Heart left ventricle (tissue), 16 donors: Measurements from ENCODE around the gene ATP2A1. TPM values are rescaled to one million over a fixed set of nuclear protein-coding genes. Genes with fewer than 3 reads are reported as not detected.
"Not testable (repeated sequence)": the region's sequence is repeated elsewhere in the genome, so short reads cannot be mapped to it uniquely, and the experiment has no call there.

ENCODE experiments used
- ATAC-seq, 4 donors: fragments of 200-7000 bp; cut with Tn5 transposase; one replicate each; pipeline ENCODE4 v1.9.1; 2020 to 2022; ENCODE audit warnings: moderate library complexity in 4 of 4, mild to moderate bottlenecking in 3 of 4, moderate number of reproducible peaks in 1 of 4
- DNase-seq, 5 donors: peaks; one replicate each; pipeline ENCODE4 v3.0.0-alpha.2; 2020
- H3K27ac ChIP-seq, 12 donors: fragments of 200-600 bp; sonication (generic) in 4 of 12; one replicate each; pipeline versions ENCODE4 v1.5.0 to v1.8.0; 2016 to 2022; ENCODE audit warnings: mild to moderate bottlenecking in 2 of 12
- H3K27me3 ChIP-seq, 9 donors: fragments of 200-600 bp; sonication (generic) in 2 of 9; one replicate each; pipeline versions ENCODE4 v1.5.1 to v1.8.0; 2016 to 2022; ENCODE audit warnings: mild to moderate bottlenecking in 3 of 9
- H3K36me3 ChIP-seq, 9 donors: fragments of 200-600 bp; sonication (generic) in 2 of 9; one replicate each; pipeline versions ENCODE4 v1.5.0 to v1.8.0; 2018 to 2022; ENCODE audit warnings: mild to moderate bottlenecking in 2 of 9
- H3K4me1 ChIP-seq, 12 donors: fragments of 200-600 bp; sonication (generic) in 4 of 12; one replicate each; pipeline versions ENCODE4 v1.5.0 to v1.8.0; 2016 to 2022; ENCODE audit warnings: mild to moderate bottlenecking in 3 of 12
- H3K4me3 ChIP-seq, 12 donors: fragments of 200-600 bp; sonication (generic) in 4 of 12; one replicate each; pipeline versions ENCODE4 v1.5.0 to v1.8.0; 2017 to 2022; ENCODE audit warnings: mild to moderate bottlenecking in 9 of 12, moderate library complexity in 4 of 12
- H3K9me3 ChIP-seq, 12 donors: fragments of 200-600 bp; sonication (generic) in 4 of 12; one replicate each; pipeline versions ENCODE4 v1.5.0 to v1.8.0; 2016 to 2022; ENCODE audit warnings: mild to moderate bottlenecking in 1 of 12
- POLR2A ChIP-seq, 2 donors: fragments of 450-650 bp; IDR thresholded peaks; one replicate each; pipeline ENCODE4 v1.6.1; 2017; ENCODE audit warnings: antibody characterized with exemption in 2 of 2, mild to moderate bottlenecking in 2 of 2, moderate library complexity in 2 of 2
- WGBS, 4 donors: extraction: QIAGEN DNeasy Blood & Tissue Kit in 2 of 4; methylation state at CpG; one replicate each; pipeline versions ENCODE4 v1.1.5 to v1.1.7; 2013 to 2018; 5-methylcytosine and 5-hydroxymethylcytosine counted together
- intact Hi-C, 10 donors: fragments of 100-400 bp; cut with DNase I; formaldehyde crosslinking; loops; one replicate each; pipeline versions ENCODE4 v1.11.1 to v1.14.2; 2022
- polyA plus RNA-seq, 2 donors: library from polyadenylated mRNA; stranded (reverse); fragments of 200-250 nt; gene quantifications; one replicate each; pipeline ENCODE4 v1.2.3, GENCODE V29; 2013
- total RNA-seq, 9 donors: library from RNA; depleted of rRNA in 2 of 9; stranded (reverse); fragments of >200 nt in 2 of 9; fragmentation: NEBNext Ultra II Directional in 3 of 9; extraction: Animal tissue kit (Norgen Biotek cat#: 25700) in 3 of 9; gene quantifications; one replicate each; pipeline versions ENCODE4 v1.1.0 to v1.2.4, GENCODE V29; 2016 to 2023
- TF ChIP-seq, protein P1 (sequence below), 12 donors: fragments of 200-600 bp; sonication (generic) in 4 of 12; IDR thresholded peaks; one replicate each; pipeline versions ENCODE4 v1.5.0 to v1.8.0; 2018 to 2022; ENCODE audit warnings: antibody characterized with exemption in 12 of 12, mild to moderate bottlenecking in 5 of 12
- donor health status: ischemic (EF 13 %, LVEDD 7.1; RV severe dilation, severe dysfunction).
- donor health status: healthy with polysubstance abuse.
- donor health status: DM: no; HTN: yes; CAD: no.
- donor health status: DM: no; HTN: no; CAD: no.
- donor health status: ischemic (EF 25% LVEDD 6.9; RV normal size, moderate dysfunction).
- donor health status: ischemic (EF 25% LVEDD 5.7; RV mildly dilated, moderate dysfunction).
- donor health status: healthy.
- donor health status: DM: yes; HTN: yes; CAD: no.
- donor health status: ischemic (EF 35%, LVEDD 5.7; RV mildly dilated, moderate dysfunction).
- donor health status: nonischemic (EF 11% LVEDD 7.7; RV severe dilation, severe dysfunction).
- donor health status: DM: yes; HTN: yes; CAD: no.
- donor health status: PGD.
- donor health status: ischemic (EF 29% LVEDD 5.4; RV normal size, mild dysfunction).
- donor health status: nonischemic (EF 23%, LVEDD 6.1; RV moderate dilation, normal function).

ATP2A1 gene
- total and polyA plus RNA-seq, 11 donors = 0.06 to 0.63 (median 0.39) TPM; not detected in 4

DNA sequence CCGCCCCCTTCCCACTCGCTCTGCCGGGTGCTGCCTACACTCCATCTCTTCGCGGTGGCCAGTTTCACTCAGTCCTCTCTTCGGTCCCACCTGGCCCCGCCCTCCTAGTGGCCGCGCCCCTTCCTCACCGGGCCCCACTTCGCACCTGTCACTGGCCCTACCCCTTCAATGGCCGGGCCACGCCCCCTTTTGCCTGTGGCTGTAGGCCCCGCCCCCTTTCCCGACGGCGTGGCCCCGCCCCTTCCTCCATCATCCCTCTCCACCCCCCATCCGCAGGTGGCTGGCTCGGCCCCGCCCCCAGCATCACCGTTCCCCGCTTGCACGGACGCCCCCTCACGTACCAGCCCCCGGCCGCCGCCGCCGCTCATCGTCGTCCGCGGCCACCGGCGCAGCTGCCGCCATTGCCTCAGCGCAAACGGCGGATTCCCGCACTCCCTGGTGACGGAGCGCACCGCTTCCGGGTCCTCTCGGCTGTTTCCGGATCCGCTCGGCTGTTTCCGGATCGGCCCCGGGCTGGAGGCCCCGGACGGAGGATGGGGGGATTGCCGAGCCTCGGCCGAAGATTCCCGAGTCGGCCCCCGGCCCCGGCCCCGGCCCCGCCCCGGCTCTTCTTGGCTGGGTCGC lies 46.6 kb downstream of the ATP2A1 start, which contains the start of gene RABEP2:
Gene RABEP2, minus strand, starts transcription at position 477 of the 624 bp plus-strand sequence. Its CDS starts 75 bp downstream, at position 402.
- intact Hi-C loops = loop anchor here in 7 of 10 donors (1.0 to 10.0 kb wide), 10 partner anchors 20 to 103 kb away; partner anchors contain the start of genes SH2B1 (in 4 of the 7), ATP2A1 (in 1 of the 7), ATXN2L (in 1 of the 7) and NFATC2IP (in 1 of the 7)
- DNase-seq = peak; percentile 93 to 98 (median 93)
- Histone ChIP-seq H3K4me3 (peak within 1 kb of the TSS; percentile 62 to 95 (median 83)), H3K36me3 (peaks cover 0 to 26% (median 8%) of the 10 kb centered on the region in 9 donors), H3K9me3 (no peaks in the 10 kb centered on the region), H3K27ac (peak within 1 kb of the TSS; percentile 87 to 100 (median 99)), H3K4me1 (peaks cover 0 to 14% (median 8%) of the 10 kb centered on the region in 12 donors), H3K27me3 (no peaks in the 10 kb centered on the region)
- peak; percentile 84 to 94 (median 94) for ATAC-seq
- WGBS, 4 donors = 1 to 4% (median 1%) methylated on average over 26 to 66 of the region's 66 CpGs
- TF ChIP-seq, protein P1, sequence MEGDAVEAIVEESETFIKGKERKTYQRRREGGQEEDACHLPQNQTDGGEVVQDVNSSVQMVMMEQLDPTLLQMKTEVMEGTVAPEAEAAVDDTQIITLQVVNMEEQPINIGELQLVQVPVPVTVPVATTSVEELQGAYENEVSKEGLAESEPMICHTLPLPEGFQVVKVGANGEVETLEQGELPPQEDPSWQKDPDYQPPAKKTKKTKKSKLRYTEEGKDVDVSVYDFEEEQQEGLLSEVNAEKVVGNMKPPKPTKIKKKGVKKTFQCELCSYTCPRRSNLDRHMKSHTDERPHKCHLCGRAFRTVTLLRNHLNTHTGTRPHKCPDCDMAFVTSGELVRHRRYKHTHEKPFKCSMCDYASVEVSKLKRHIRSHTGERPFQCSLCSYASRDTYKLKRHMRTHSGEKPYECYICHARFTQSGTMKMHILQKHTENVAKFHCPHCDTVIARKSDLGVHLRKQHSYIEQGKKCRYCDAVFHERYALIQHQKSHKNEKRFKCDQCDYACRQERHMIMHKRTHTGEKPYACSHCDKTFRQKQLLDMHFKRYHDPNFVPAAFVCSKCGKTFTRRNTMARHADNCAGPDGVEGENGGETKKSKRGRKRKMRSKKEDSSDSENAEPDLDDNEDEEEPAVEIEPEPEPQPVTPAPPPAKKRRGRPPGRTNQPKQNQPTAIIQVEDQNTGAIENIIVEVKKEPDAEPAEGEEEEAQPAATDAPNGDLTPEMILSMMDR (IDR thresholded peaks at IDR 0.05) = no peak
- peak in 1 of 2 donors; percentile 27 for TF ChIP-seq POLR2A (IDR thresholded peaks at IDR 0.05)

DNA sequence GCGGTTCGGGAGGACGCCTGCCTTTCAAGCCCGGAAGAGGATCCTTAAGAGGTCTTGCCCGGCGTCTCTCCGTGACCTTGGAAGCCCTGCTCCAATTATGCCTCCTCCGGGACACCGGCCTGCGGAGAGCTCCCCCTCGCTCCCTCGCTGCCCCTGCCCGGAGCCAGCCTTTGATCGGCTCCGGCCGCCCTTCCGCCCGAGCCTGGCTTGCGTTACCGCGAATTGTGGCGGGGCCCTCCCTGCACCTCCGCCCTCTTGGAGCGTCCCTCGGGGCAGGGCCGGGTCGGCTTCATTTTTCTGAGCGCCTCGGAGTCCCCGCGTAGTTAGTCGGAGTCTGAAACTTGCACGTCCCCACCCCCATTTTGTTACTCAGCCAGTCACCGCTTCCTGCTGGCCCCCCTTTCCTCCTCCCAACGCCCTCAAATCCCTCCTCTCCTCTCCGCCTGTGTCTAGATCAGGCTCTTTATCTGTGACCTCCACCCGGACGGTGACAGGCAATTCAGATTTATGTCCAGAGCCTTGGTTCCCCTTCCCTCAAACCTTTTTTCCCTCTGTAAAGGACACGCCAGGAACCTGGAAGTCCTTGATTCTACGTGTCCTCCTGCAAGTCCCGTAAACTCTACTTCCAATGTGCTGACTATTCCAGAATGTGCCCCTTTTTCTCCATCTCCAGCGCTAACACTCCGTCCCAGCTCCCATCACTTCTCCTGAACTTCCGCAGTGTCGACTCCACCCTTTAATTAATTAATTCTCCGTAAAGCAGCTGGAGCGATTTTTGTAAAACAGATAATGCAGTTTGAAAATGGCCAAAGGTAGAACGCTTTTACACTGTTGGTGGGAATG lies 47.3 kb downstream of the ATP2A1 start:
- 1 to 2% (median 1%) methylated on average over 23 to 48 of the region's 48 CpGs for WGBS, 4 donors
- H3K27me3 ChIP-seq = no peaks in the 10 kb centered on the region

DNA sequence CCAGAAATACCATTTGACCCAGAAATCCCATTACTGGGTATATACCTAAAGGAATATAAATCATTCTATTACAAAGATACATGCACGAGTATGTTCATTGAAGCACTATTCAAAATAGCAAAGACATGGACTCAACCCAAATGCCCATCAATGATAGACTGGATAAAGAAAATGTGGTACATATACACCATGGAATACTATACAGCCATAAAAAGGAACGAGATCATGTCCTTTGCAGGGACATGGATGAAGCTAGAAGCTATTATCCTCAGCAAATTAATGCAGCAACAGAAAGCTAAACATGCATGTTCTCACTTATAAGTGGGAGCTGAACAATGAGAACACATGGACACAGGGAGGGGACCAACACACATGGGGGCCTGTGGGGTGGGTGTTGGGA lies 48.0 kb downstream of the ATP2A1 start:
- intact Hi-C loops = loop anchor here in 3 of 10 donors (5.0 to 10.0 kb wide), 3 partner anchors 61 to 104 kb away; partner anchors contain the start of genes SH2B1 (in 3 of the 3) and ATXN2L (in 1 of the 3)
- WGBS, 4 donors = 62 to 80% (median 74%) methylated on average over 2 of the region's 2 CpGs
- not testable (repeated sequence) for ATAC-seq, H3K27me3 ChIP-seq, DNase-seq, H3K9me3 ChIP-seq
- Histone ChIP-seq H3K36me3 (peaks cover 0 to 16% (median under 1%) of the 10 kb centered on the region in 9 donors), H3K4me1 (peaks cover 0 to 18% (median 8%) of the 10 kb centered on the region in 12 donors), H3K27ac (peak overlapping the region in 11 of 12 donors; percentile 90 to 100 (median 99)), H3K4me3 (peak overlapping the region in 10 of 12 donors; percentile 62 to 95 (median 84))

More for the DNA sequence above, 47.3 kb downstream of the ATP2A1 start:
- peak; percentile 86 to 90 (median 89) for DNase-seq
- H3K36me3 ChIP-seq = peaks cover 0 to 23% (median 4%) of the 10 kb centered on the region in 9 donors
- peak overlapping the region; percentile 87 to 100 (median 99) for H3K27ac ChIP-seq
- intact Hi-C loops = loop anchor here in 5 of 10 donors (1.0 to 10.0 kb wide), 8 partner anchors 19 to 103 kb away; partner anchors contain the start of genes SH2B1 (in 4 of the 5), ATXN2L (in 1 of the 5), NFATC2IP (in 1 of the 5) and TUFM (in 1 of the 5)
- peak in 1 of 2 donors; percentile 51 for TF ChIP-seq POLR2A (IDR thresholded peaks at IDR 0.05)
- TF ChIP-seq, protein P1 (IDR thresholded peaks at IDR 0.05) = peak in 1 of 12 donors; percentile 12
- H3K4me3 ChIP-seq = peak overlapping the region; percentile 62 to 95 (median 83)
- H3K9me3 ChIP-seq = no peaks in the 10 kb centered on the region
- ATAC-seq = peak; percentile 73 to 83 (median 82)
- peaks cover 0 to 14% (median 8%) of the 10 kb centered on the region in 12 donors for H3K4me1 ChIP-seq

DNA sequence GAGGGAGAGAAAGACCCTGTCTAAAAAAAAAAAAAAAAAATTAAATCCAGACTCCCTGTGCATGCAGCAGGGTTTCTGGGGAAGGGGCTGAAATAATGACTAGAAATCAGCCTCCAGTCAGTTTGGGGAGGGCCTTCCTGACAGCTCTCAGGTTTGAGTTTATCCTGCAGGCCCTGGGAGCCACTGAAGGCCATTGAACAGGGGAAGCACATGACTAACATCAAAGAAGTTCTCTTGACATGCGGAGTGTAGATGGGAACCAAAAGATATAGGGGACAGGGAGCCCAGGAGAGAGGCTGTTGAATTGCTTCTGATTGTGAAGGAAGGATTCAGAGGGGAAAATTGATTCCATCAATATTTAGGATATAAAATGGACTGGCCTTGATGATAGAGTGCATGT lies 49.5 kb downstream of the ATP2A1 start:
- no peak for ATAC-seq
- no peaks in the 10 kb centered on the region for H3K27me3 ChIP-seq
- intact Hi-C loops = loop anchor here in 3 of 10 donors (5.0 to 10.0 kb wide), 3 partner anchors 63 to 106 kb away; partner anchors contain the start of genes SH2B1 (in 3 of the 3) and ATXN2L (in 1 of the 3)
- H3K4me3 ChIP-seq = no peak overlapping the region
- H3K9me3 ChIP-seq = no peaks in the 10 kb centered on the region
- peaks cover 0 to 5% (median 0%) of the 10 kb centered on the region in 9 donors for H3K36me3 ChIP-seq
- H3K27ac ChIP-seq = no peak overlapping the region
- DNase-seq = no peak
- peaks cover 0 to 18% (median 8%) of the 10 kb centered on the region in 12 donors for H3K4me1 ChIP-seq
- TF ChIP-seq, protein P1 (IDR thresholded peaks at IDR 0.05) = no peak
- TF ChIP-seq POLR2A (IDR thresholded peaks at IDR 0.05) = no peak
- WGBS, 4 donors = 74 to 87% (median 81%) methylated on average over 1 of the region's 1 CpG
